Measurements from ENCODE around the gene GALNT6.

GALNT6 gene

GRCh38 chr12:51393676-51394545 is 2.7 kb upstream of the GALNT6 start:
- Histone ChIP-seq H3K4me1 (ENCODE audit: control insufficient read depth, low read length) (peaks cover 14% of the 10 kb centered on the region), H3F3A (ENCODE audit: control insufficient read depth, insufficient read depth) (no peaks in the 10 kb centered on the region), H3K4me3 (ENCODE audit: low read length) (no peak overlapping the region), H3K79me2 (ENCODE audit: control insufficient read depth, low read length) (no peaks in the 10 kb centered on the region), H3K4me2 (ENCODE audit: low read length) (no peak overlapping the region), H3K27ac (ENCODE audit: low read depth, low read length) (no peak overlapping the region), H3K36me3 (ENCODE audit: control insufficient read depth, low read length) (no peaks in the 10 kb centered on the region), H3K9me3 (ENCODE audit: control insufficient read depth, insufficient read depth, low read length) (no peaks in the 10 kb centered on the region), H3K9me2 (replicated peaks; ENCODE audit: control insufficient read depth, low read length) (no peaks in the 10 kb centered on the region), H3K27me3 (ENCODE audit: control insufficient read depth, low read length) (peaks cover 89% of the 10 kb centered on the region), H4K20me1 (ENCODE audit: control insufficient read depth, insufficient read depth, low read depth, low read length) (peaks cover 13% of the 10 kb centered on the region)
- TF ChIP-seq EZH2phosphoT487 (IDR thresholded peaks at IDR 0.05; ENCODE audit: borderline replicate concordance, low read length) (no peak), CTCF (IDR thresholded peaks at IDR 0.05; ENCODE audit: low read depth, low read length, poor library complexity, severe bottlenecking) (no peak)

DNA sequence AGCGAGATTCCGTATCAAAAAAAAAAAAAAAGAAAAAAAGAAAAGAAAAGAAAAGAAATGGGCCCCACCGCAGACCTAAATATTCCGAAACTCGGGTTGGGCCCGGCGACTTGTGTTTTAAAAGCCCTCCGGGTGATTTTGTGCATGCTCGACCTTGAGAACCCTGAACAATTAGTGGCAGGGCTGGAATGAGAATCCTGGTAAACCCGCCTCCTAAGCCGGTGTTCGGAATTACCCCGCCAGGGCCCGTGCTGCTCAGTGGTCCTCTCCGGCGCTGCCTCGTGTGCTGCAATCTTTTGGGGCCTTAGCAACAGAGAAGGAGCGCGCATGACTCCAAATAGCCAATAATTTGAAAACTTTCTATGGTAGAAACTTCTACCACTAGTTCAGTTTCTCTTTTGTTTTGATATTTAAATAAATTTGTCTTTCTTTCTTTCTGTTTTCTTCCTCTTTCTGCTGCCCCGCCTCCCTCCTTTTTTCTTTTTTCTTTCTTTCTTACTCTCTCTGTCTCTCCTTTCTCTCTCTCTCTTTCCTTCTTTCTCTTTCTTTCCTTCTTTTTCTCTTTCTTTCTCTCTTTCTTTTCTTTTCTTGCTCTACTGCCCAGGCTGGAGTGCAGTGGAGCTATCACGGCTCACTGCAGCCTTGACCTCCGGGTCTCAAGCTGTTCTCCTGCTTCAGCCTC is 1.5 kb upstream of the GALNT6 start:
- peaks cover 14% of the 10 kb centered on the region for H3K4me1 ChIP-seq (ENCODE audit: control insufficient read depth, low read length)
- H4K20me1 ChIP-seq (ENCODE audit: control insufficient read depth, insufficient read depth, low read depth, low read length), result peaks cover 13% of the 10 kb centered on the region
- H3F3A ChIP-seq (ENCODE audit: control insufficient read depth, insufficient read depth), result no peaks in the 10 kb centered on the region
- no peaks in the 10 kb centered on the region for H3K9me3 ChIP-seq (ENCODE audit: control insufficient read depth, insufficient read depth, low read length)
- peaks cover 89% of the 10 kb centered on the region for H3K27me3 ChIP-seq (ENCODE audit: control insufficient read depth, low read length)
- H3K9me2 ChIP-seq (replicated peaks; ENCODE audit: control insufficient read depth, low read length), result no peaks in the 10 kb centered on the region
- no peaks in the 10 kb centered on the region for H3K36me3 ChIP-seq (ENCODE audit: control insufficient read depth, low read length)
- no peaks in the 10 kb centered on the region for H3K79me2 ChIP-seq (ENCODE audit: control insufficient read depth, low read length)
- TF ChIP-seq CTCF (IDR thresholded peaks at IDR 0.05; ENCODE audit: low read depth, low read length, poor library complexity, severe bottlenecking) (no peak), EZH2phosphoT487 (IDR thresholded peaks at IDR 0.05; ENCODE audit: borderline replicate concordance, low read length) (0 out of 2 replicates have a peak, but pooled peaks have one; percentile 29)
- no peak overlapping the region for H3K27ac ChIP-seq (ENCODE audit: low read depth, low read length)
- H3K4me3 ChIP-seq (ENCODE audit: low read length), result no peak overlapping the region
- H3K4me2 ChIP-seq (ENCODE audit: low read length), result no peak overlapping the region

GRCh38 chr12:51390891-51391282 is 319 bp downstream of the GALNT6 start:
- Histone ChIP-seq H3K4me2 (ENCODE audit: low read length) (peak overlapping the region; percentile 75), H3K4me3 (ENCODE audit: low read length) (peak overlapping the region; percentile 74), H3K79me2 (ENCODE audit: control insufficient read depth, low read length) (no peaks in the 10 kb centered on the region), H3K4me1 (ENCODE audit: control insufficient read depth, low read length) (peaks cover 14% of the 10 kb centered on the region), H3F3A (ENCODE audit: control insufficient read depth, insufficient read depth) (no peaks in the 10 kb centered on the region), H3K36me3 (ENCODE audit: control insufficient read depth, low read length) (no peaks in the 10 kb centered on the region), H3K9me3 (ENCODE audit: control insufficient read depth, insufficient read depth, low read length) (no peaks in the 10 kb centered on the region), H3K27me3 (ENCODE audit: control insufficient read depth, low read length) (peaks cover 94% of the 10 kb centered on the region), H3K9me2 (replicated peaks; ENCODE audit: control insufficient read depth, low read length) (no peaks in the 10 kb centered on the region), H3K27ac (ENCODE audit: low read depth, low read length) (no peak overlapping the region), H4K20me1 (ENCODE audit: control insufficient read depth, insufficient read depth, low read depth, low read length) (peaks cover 18% of the 10 kb centered on the region)
- TF ChIP-seq EZH2phosphoT487 (IDR thresholded peaks at IDR 0.05; ENCODE audit: borderline replicate concordance, low read length) (0 out of 2 replicates have a peak, but pooled peaks have one; percentile 1), CTCF (IDR thresholded peaks at IDR 0.05; ENCODE audit: low read depth, low read length, poor library complexity, severe bottlenecking) (peak; percentile 7)

All from DOHH2 (cell line).